Measurements from ENCODE around the gene KCNIP2. TPM values are rescaled to one million over a fixed set of nuclear protein-coding genes. Genes with fewer than 3 reads are reported as not detected.

Gene KCNIP2
- total RNA-seq, 1 experiment from 2014 or later, result 8.5 TPM

GRCh38 chr10:101888251-101888949 lies 44.8 kb upstream of the KCNIP2 start:
- peaks cover 4 to 13% of the 10 kb centered on the region in 2 experiments; a peak in 3 of 4 replicates for H3K4me1 ChIP-seq (ENCODE audit: control insufficient read depth in 1 of 2, insufficient read depth in 2 of 2, low read length in 2 of 2)
- H3K9me2 ChIP-seq (ENCODE audit: insufficient read depth), result no peaks in the 10 kb centered on the region
- H3K4me3 ChIP-seq (replicated peaks in 1 of 2; ENCODE audit: low read depth in 1 of 2, low read length in 2 of 2), result no peak overlapping the region
- no peaks in the 10 kb centered on the region for H3K36me3 ChIP-seq (ENCODE audit: control insufficient read depth in 1 of 2, insufficient read depth in 2 of 2, low read length in 2 of 2)
- CTCF ChIA-PET, result interaction anchor here (1.0 to 8.0 kb wide), 10 partner anchors 9 to 184 kb away, joined by 3 to 92 read pairs (median 6); no protein-coding TSS in a partner anchor
- no peaks in the 10 kb centered on the region for H4K20me1 ChIP-seq (ENCODE audit: insufficient read depth)
- no peak overlapping the region for H3K9ac ChIP-seq (ENCODE audit: low read length)
- no peak overlapping the region for H2AFZ ChIP-seq (ENCODE audit: low read depth, low read length, poor library complexity, severe bottlenecking)
- RAD21 ChIA-PET (ENCODE audit: low non-redundant PET in 1 of 2, low total read pairs in 2 of 2, uncharacterized antibody in 2 of 2, unreplicated experiment in 2 of 2), result interaction anchor here (0.5 to 1.3 kb wide), 3 partner anchors 121 to 171 kb away, joined by 3 to 5 read pairs (median 5); no protein-coding TSS in a partner anchor
- H3K27me3 ChIP-seq (ENCODE audit: insufficient read depth, low read length), result no peaks in the 10 kb centered on the region
- no peaks in the 10 kb centered on the region for H3K79me2 ChIP-seq (ENCODE audit: insufficient read depth, low read length)
- POLR2A ChIA-PET, result no interaction called here
- intact Hi-C loops (cut with micrococcal nuclease), result no loop called here
- TF ChIP-seq CBX3 (IDR thresholded peaks at IDR 0.05; ENCODE audit: low read depth), result no peak
- no peak for TF ChIP-seq CTCF (IDR thresholded peaks at IDR 0.05 in 2 of 3, conservative IDR thresholded peaks at IDR 0.05 in 1 of 3; ENCODE audit: borderline replicate concordance in 1 of 3, insufficient read depth in 1 of 3, low read depth in 2 of 3, low read length in 2 of 3)
- TF ChIP-seq ATF3 (IDR thresholded peaks at IDR 0.05), result no peak
- no peak for TF ChIP-seq POLR2A (IDR thresholded peaks at IDR 0.05; ENCODE audit: borderline replicate concordance, extremely low read depth, insufficient read depth, insufficient read length)
- TF ChIP-seq ZFX (IDR thresholded peaks at IDR 0.05), result no peak
- TF ChIP-seq ZNF274 (IDR thresholded peaks at IDR 0.05; ENCODE audit: low read depth, low read length), result no peak
- BruUV-seq (replicated peaks), result TSS peak; percentile 19
- DNase-seq (ENCODE audit: low read depth, low spot score), result no peak
- no peak overlapping the region for H3K27ac ChIP-seq (ENCODE audit: low read depth, low read length)
- H3K4me2 ChIP-seq (ENCODE audit: low read length), result no peak overlapping the region
- no peaks in the 10 kb centered on the region for H3K9me3 ChIP-seq (ENCODE audit: control insufficient read depth in 1 of 2, insufficient read depth in 1 of 2, low read depth in 1 of 2, low read length in 2 of 2)
- ATAC-seq, result no peak

Data from HCT116 (cell line).